B cell (primary cell): ENCODE results near the gene ANO2.

ENCODE experiments used
- EZH2 ChIP-seq: IDR thresholded peaks from 2 replicates; pipeline ENCODE4 v1.6.1; 2012; ENCODE audit warnings: borderline replicate concordance, low read depth, mild to moderate bottlenecking, moderate library complexity, low read length; ENCODE audit not compliant: insufficient read depth, poor library complexity, severe bottlenecking
- TF ChIP-seq, protein P1 (sequence below): fragments of 200-600 bp; IDR thresholded peaks from one replicate; pipeline ENCODE4 v1.8.0; 2022; ENCODE audit warnings: antibody characterized with exemption, mild to moderate bottlenecking

DNA sequence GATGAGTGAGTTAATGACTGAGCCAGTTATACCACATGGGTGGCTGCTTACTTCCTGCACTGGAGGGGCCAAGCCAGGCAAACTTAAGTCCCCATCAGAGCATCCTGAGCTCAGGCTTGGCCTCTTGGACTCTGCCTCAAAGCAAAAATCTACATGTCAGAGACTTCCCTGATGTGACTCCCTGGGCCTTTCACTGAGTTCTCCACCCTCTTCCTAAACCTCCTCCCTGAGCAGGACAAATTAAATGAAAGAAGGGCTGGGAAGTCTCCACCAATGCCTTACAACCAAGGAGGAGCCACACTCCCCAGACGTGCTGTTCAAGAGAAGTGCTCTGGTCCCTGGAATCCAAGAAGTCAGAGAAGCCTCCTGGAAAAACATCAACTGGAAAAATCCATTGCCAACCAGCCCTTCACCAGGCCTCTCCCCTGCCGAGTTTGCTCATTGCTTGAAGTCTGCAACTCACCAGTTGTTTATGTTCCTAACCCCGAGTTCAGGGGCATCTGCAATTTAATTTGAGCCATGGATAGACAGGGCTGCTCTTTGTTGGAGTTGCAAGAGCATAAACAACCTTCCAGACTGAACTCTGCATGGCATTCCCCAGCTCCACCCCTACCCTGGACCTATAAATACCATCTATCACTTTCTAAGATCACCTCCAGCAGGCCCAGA lies 160.5 kb downstream of the ANO2 start:
- TF ChIP-seq EZH2 = no peak
- TF ChIP-seq, protein P1, sequence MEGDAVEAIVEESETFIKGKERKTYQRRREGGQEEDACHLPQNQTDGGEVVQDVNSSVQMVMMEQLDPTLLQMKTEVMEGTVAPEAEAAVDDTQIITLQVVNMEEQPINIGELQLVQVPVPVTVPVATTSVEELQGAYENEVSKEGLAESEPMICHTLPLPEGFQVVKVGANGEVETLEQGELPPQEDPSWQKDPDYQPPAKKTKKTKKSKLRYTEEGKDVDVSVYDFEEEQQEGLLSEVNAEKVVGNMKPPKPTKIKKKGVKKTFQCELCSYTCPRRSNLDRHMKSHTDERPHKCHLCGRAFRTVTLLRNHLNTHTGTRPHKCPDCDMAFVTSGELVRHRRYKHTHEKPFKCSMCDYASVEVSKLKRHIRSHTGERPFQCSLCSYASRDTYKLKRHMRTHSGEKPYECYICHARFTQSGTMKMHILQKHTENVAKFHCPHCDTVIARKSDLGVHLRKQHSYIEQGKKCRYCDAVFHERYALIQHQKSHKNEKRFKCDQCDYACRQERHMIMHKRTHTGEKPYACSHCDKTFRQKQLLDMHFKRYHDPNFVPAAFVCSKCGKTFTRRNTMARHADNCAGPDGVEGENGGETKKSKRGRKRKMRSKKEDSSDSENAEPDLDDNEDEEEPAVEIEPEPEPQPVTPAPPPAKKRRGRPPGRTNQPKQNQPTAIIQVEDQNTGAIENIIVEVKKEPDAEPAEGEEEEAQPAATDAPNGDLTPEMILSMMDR = no peak
